Activated B cell treated with CpG ODN at 0.5 μM for 24 hours (primary cell): Measurements from ENCODE around the gene PSME3IP1. TPM values are rescaled to one million over a fixed set of nuclear protein-coding genes. Genes with fewer than 3 reads are reported as not detected.
"Not testable (repeated sequence)": the region's sequence is repeated elsewhere in the genome, so short reads cannot be mapped to it uniquely, and the experiment has no call there.

ENCODE experiments used
- ATAC-seq: fragments of 200-7000 bp; cut with Tn5 transposase; one replicate; pipeline ENCODE4 v1.10.0; 2021; ENCODE audit warnings: low read depth, mild to moderate bottlenecking, moderate library complexity
- CTCF ChIA-PET: fragments of 350-600 bp; sonication (Branson Sonifier 250); formaldehyde crosslinking; loops from one replicate; lab custom pipeline; 2021; ENCODE audit warnings: antibody characterized with exemption; lab: Charles Lee
- POLR2A ChIA-PET: fragments of 350-600 bp; sonication (Branson Sonifier 250); formaldehyde crosslinking; loops from one replicate; lab custom pipeline; 2021; ENCODE audit warnings: antibody characterized with exemption; lab: Charles Lee
- DNase-seq: peaks from one replicate; pipeline ENCODE4 v3.0.0; 2022
- H3K27ac Mint-ChIP-seq: one replicate; pipeline ENCODE4 v1.8.0; 2020; ENCODE audit warnings: mixed read lengths
- H3K27me3 Mint-ChIP-seq: one replicate; pipeline ENCODE4 v1.8.0; 2021; ENCODE audit warnings: mixed read lengths
- H3K36me3 Mint-ChIP-seq: one replicate; pipeline ENCODE4 v1.8.0; 2021; ENCODE audit warnings: low read depth, mixed read lengths
- H3K4me1 Mint-ChIP-seq: one replicate; pipeline ENCODE4 v1.8.0; 2021; ENCODE audit warnings: mixed read lengths
- H3K4me3 Mint-ChIP-seq: one replicate; pipeline ENCODE4 v1.8.0; 2020; ENCODE audit warnings: mild to moderate bottlenecking, mixed read lengths
- H3K9me3 Mint-ChIP-seq: one replicate; pipeline ENCODE4 v1.8.0; 2020; ENCODE audit warnings: mixed read lengths
- intact Hi-C: fragments of 100-400 bp; cut with micrococcal nuclease; formaldehyde crosslinking; loops from one replicate; pipeline ENCODE4 v1.15.1; 2024
- total RNA-seq: library from RNA; stranded (reverse); gene quantifications from 2 replicates; pipeline ENCODE4 v1.2.3, GENCODE V29; 2022
- TF ChIP-seq, protein P1 (sequence below): fragments of 200-600 bp; IDR thresholded peaks from one replicate; pipeline ENCODE4 v1.8.0; 2022; ENCODE audit warnings: antibody characterized with exemption, mild to moderate bottlenecking

Gene PSME3IP1
- total RNA-seq, 1 donor from 2014 or later = 147 TPM

DNA sequence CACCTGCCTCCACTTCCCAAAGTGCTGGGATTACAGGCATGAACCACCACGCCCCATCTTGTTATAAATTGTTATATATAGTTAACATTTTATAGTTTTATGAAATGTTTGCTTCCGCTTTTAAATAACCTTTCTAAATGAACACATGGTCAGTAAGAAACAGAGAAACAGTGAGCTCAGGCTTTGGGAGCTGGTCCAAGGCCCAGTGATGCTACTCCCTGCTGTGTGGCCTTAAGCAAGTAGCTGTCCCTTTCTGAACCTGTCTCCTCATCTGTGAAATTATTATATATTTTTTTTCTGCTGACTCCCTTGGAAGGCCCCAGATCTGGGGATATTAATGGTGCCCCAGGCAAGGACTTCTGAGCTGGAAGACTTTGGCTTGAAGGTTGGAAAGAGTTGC is 74.4 kb downstream of the PSME3IP1 start:
- H3K9me3 Mint-ChIP-seq = no peaks in the 10 kb centered on the region
- POLR2A ChIA-PET = interaction anchor here (0.7 kb wide), 1 partner anchor 45 kb away, joined by 3 read pairs; no protein-coding TSS in a partner anchor
- no peaks in the 10 kb centered on the region for H3K36me3 Mint-ChIP-seq
- no peaks in the 10 kb centered on the region for H3K27me3 Mint-ChIP-seq
- H3K27ac Mint-ChIP-seq = no peak overlapping the region
- intact Hi-C loops = no loop called here
- no peak for DNase-seq
- no peak for ATAC-seq
- no peaks in the 10 kb centered on the region for H3K4me1 Mint-ChIP-seq
- TF ChIP-seq, protein P1, sequence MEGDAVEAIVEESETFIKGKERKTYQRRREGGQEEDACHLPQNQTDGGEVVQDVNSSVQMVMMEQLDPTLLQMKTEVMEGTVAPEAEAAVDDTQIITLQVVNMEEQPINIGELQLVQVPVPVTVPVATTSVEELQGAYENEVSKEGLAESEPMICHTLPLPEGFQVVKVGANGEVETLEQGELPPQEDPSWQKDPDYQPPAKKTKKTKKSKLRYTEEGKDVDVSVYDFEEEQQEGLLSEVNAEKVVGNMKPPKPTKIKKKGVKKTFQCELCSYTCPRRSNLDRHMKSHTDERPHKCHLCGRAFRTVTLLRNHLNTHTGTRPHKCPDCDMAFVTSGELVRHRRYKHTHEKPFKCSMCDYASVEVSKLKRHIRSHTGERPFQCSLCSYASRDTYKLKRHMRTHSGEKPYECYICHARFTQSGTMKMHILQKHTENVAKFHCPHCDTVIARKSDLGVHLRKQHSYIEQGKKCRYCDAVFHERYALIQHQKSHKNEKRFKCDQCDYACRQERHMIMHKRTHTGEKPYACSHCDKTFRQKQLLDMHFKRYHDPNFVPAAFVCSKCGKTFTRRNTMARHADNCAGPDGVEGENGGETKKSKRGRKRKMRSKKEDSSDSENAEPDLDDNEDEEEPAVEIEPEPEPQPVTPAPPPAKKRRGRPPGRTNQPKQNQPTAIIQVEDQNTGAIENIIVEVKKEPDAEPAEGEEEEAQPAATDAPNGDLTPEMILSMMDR = no peak
- CTCF ChIA-PET = no interaction called here
- H3K4me3 Mint-ChIP-seq = no peak overlapping the region

DNA sequence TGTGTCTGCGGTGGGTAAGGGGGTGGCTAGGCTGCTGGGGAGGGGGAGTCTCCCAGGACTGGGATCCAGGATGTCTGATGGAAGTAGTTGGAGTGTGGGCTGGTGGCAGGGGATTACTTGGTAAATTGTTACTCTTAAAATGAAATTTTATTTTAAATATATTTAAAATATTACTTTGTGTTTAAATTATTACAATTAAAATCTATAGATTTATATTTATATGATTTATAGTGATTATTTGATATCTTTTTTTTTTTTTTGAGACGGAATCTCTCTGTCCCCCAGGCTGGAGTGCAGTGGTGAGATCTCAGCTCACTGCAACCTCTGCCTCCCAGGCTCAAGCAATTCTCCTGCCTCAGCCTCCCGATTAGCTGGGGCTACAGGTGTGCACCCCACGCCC is 74.9 kb downstream of the PSME3IP1 start:
- no peak for ATAC-seq
- no peak overlapping the region for H3K27ac Mint-ChIP-seq
- no peaks in the 10 kb centered on the region for H3K9me3 Mint-ChIP-seq
- POLR2A ChIA-PET = no interaction called here
- H3K27me3 Mint-ChIP-seq = no peaks in the 10 kb centered on the region
- intact Hi-C loops = no loop called here
- H3K4me3 Mint-ChIP-seq = no peak overlapping the region
- TF ChIP-seq, protein P1 = no peak
- no peaks in the 10 kb centered on the region for H3K36me3 Mint-ChIP-seq
- no peaks in the 10 kb centered on the region for H3K4me1 Mint-ChIP-seq
- CTCF ChIA-PET = no interaction called here
- no peak for DNase-seq

DNA sequence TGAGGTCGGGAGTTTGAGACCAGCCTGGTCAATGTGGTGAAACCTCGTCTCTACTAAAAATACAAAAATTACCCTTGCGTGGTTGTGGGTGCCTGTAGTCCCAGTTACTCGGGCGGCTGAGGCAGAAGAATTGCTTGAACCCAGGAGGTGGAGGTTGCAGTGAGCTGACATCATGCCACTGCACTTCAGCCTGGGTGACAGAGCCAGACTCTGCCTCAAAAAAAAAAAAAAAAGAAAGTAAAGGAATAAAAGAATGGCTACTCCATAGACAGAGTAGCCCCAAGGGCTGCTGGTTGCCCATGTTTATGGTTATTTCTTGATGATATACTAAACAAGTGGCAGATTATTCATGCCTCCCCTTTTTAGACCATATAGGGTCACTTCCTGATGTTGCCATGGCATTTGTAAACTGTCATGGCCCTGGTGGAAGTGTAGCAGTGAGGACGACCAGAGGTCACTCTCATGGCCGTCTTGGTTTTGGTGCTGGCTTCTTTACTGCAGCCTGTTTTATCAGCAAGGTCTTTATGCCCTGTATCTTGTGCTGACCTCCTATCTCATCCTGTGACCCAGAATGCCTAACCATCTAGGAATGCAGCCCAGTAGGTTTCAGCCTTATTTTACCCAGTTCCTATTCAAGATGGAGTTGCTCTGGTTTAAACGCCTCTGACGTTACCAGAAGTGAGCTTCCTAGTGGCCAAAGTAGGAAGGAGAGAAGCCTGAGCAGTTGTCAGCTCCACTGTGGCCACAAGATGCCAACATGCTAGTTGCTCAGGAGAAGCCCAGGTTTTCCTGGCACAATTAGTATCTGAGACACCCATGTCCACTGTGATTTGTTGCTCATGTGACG is 76.4 kb downstream of the PSME3IP1 start:
- H3K27me3 Mint-ChIP-seq, DNase-seq, ATAC-seq, H3K9me3 Mint-ChIP-seq, intact Hi-C loops, POLR2A ChIA-PET, H3K4me3 Mint-ChIP-seq, H3K36me3 Mint-ChIP-seq, H3K4me1 Mint-ChIP-seq, H3K27ac Mint-ChIP-seq: not testable (repeated sequence)
- CTCF ChIA-PET = interaction anchor here (1.5 kb wide), 1 partner anchor 16 kb away, joined by 3 read pairs; no protein-coding TSS in a partner anchor

DNA sequence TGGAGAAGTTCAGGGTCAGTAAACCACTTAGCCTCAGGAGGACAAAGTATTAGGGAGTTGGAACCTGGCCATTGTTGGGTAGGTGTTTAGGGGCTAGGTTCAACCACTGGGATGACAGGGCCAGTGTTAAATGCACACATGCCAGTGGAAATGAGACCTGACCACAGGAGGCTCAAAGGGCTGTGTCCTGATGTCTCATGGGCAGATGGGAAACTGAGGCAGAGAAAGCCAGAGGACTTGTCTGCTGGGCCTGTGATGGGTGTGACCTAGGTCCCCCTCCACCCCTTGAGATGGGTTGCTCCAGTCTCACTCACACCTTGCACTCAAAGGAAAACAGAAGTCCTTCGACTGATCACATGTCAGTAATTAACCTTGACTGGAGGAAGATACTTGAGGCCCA is 77.4 kb downstream of the PSME3IP1 start:
- POLR2A ChIA-PET = no interaction called here
- TF ChIP-seq, protein P1 = no peak
- Mint-ChIP-seq H3K27ac (no peak overlapping the region), H3K36me3 (no peaks in the 10 kb centered on the region), H3K4me3 (no peak overlapping the region), H3K9me3 (no peaks in the 10 kb centered on the region), H3K27me3 (no peaks in the 10 kb centered on the region), H3K4me1 (no peaks in the 10 kb centered on the region)
- DNase-seq (no peak), ATAC-seq (no peak)
- intact Hi-C loops = no loop called here
- CTCF ChIA-PET = interaction anchor here (1.5 kb wide), 1 partner anchor 15 kb away, joined by 3 read pairs; no protein-coding TSS in a partner anchor

DNA sequence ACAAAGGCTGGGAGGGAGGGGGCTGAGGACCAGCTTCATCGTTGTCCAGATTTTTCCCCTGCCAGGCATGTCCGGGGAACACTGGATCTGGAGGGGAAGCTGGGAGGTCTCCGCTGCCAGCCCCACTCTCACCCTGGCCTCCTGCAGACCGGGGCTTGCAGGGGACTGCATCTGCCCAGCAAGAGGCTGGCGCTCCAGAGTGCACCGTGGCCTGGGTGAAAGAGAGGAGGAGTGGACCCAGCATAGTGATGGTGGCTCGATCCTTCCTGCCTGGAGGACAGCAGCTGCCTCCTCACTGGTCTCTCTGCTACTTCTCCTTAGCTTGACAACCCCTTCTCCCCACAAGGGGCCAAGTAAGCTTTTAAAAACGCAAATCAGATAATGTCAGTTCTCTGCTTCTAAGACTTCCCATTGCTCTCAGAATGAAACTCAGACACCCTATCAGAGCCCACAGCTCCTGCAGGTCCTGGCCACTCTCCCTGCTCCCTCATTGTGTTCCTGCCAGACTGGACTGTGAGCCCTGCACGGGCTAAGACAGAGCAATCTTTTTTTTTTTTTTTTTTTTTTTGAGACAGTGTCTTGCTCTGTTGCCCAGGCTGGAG is 78.4 kb downstream of the PSME3IP1 start:
- CTCF ChIA-PET = interaction anchor here (1.0 kb wide), 1 partner anchor 15 kb away, joined by 3 read pairs; the partner anchor contains the start of gene CPNE2
- no peak for ATAC-seq
- no peak overlapping the region for H3K4me3 Mint-ChIP-seq

More for the DNA sequence above, 78.4 kb downstream of the PSME3IP1 start:
- TF ChIP-seq, protein P1 = no peak
- Mint-ChIP-seq H3K27ac (no peak overlapping the region), H3K36me3 (no peaks in the 10 kb centered on the region), H3K27me3 (no peaks in the 10 kb centered on the region), H3K4me1 (no peaks in the 10 kb centered on the region), H3K9me3 (no peaks in the 10 kb centered on the region)
- POLR2A ChIA-PET = no interaction called here
- no peak for DNase-seq
- intact Hi-C loops = no loop called here
